Measurements from ENCODE around the gene FITM1.
A peak's percentile ranks its signal among the peaks of the same experiment; 100 is the strongest.
"Not testable (repeated sequence)": the region's sequence is repeated elsewhere in the genome, so short reads cannot be mapped to it uniquely, and the experiment has no call there.

The FITM1 gene

DNA sequence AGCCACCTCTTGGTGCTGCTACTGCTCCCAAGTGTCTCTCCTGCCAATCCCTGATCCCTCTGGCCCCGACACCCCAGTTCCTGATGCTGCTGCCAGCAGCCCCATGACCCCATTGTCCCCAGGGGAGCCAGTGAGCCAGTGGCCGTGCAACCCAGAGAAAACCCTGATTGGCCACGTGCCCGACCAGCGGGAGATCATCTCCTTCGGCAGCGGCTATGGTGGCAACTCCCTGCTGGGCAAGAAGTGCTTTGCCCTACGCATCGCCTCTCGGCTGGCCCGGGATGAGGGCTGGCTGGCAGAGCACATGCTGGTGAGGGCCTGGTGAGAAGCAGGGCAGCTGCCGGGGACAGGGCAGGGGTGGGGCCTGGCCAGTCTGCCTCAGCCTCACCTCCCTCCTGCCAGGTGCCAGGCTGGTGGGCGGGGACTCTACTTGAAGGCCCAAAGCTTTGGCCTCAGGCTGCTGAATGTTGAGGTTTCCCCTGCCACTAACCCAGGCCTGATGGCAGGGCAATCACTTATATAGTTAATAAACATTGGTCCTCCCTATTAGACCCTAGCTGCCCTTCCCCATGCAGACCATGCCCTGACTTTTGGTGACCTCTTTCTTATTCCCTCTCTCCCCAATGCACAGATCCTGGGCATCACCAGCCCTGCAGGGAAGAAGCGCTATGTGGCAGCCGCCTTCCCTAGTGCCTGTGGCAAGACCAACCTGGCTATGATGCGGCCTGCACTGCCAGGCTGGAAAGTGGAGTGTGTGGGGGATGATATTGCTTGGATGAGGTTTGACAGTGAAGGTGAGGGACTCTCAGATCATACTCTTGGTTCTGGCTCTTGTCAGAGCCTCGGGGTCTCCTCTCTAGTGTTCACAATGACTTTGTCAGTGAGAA lies 31.3 kb upstream of the FITM1 start:
- FAIRE-seq: no peak

DNA sequence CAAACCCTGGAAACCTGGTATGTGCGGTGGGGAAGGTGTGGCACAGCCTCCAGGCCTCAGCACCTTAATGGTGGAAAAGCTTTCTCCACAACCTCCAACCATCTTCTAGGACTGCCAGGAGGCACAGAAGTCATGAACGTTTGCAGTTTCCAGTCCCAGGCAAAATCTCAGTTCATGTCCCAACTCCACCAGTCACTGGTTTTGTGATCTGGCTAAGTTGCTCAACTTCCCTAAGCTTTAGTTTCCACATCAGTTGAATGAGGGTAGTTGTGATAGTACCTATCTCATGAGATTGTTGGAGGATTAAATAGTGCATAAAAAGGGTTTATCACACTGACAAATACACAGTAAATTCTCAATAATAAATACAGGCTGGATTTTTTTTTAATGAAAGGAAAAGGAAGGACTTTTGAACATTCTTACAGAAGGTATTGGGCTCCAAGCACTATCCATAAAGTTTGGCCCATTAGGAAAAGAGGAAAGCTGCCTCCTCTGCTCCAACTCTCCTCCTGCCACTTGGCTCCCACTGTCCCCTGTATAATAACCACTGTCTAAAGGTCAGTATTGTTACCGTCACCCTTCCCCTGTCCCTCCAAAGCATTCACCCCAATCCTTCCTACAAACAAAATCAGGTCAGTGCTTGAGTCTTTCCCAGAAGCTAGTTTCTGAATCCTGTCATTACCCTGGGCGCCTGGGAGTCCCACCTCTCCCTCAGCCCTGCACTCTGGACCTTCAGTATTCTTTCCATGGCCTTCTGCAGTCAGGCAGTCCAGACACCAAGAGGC lies 30.1 kb upstream of the FITM1 start:
- FAIRE-seq: no peak

DNA sequence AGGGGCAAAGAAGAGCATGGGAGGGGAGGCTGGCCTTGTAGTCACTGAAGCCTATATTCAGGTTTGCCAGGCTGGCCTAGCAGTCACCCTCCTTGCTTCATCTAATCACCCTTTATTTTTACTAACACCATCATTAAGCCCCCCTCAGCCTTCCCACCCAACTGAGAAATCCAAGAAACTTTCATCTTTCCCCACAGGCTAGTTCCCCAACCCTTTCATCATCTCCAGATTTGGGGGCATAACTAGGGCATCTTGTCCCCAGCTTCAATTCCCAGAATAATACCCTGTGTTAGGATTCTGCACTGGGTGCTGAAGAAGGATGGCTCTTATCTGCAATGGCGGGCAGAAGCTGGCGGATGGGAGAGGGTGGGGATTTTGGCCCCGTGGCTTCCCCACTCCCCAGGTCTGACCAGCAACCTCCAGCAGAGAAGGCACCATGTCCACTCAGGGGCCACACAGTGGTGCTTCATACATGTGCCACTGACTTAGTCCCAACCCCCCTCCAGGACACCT lies 29.4 kb upstream of the FITM1 start:
- no peak for FAIRE-seq

DNA sequence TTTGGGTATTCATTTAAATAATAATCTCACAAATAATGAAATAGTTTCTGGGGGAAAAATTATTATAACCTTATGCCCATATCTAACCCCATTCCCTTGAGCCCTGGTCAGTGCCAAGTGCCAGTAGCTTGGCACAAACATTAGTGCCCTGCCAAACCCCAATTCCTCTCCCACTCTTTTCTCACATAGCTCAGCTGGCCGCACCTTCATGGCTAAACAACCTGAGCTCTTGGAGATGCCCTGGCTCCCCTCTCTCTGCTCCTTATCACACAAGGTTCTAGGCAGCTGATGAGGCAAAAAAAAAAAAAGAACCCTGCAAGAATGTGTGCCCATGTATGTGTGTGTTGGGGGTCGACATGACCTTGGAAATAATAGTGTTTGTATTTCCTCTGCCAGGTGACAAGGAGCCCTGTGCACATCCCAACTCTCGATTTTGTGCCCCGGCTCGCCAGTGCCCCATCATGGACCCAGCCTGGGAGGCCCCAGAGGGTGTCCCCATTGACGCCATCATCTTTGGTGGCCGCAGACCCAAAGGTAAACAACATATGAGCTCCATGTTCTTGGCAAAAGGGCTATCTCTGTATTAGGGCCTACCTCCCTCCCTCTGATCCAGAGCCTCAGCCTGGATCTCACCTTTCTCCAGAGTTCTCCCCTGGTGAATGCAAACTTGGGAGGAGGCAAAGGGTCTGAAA lies 28.0 kb upstream of the FITM1 start:
- FAIRE-seq: no peak

DNA sequence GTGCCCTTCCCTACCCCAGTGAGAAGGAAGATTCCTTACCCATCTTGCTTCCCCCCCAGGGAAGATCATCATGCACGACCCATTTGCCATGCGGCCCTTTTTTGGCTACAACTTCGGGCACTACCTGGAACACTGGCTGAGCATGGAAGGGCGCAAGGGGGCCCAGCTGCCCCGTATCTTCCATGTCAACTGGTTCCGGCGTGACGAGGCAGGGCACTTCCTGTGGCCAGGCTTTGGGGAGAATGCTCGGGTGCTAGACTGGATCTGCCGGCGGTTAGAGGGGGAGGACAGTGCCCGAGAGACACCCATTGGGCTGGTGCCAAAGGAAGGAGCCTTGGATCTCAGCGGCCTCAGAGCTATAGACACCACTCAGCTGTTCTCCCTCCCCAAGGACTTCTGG lies 27.0 kb upstream of the FITM1 start:
- FAIRE-seq: no peak

DNA sequence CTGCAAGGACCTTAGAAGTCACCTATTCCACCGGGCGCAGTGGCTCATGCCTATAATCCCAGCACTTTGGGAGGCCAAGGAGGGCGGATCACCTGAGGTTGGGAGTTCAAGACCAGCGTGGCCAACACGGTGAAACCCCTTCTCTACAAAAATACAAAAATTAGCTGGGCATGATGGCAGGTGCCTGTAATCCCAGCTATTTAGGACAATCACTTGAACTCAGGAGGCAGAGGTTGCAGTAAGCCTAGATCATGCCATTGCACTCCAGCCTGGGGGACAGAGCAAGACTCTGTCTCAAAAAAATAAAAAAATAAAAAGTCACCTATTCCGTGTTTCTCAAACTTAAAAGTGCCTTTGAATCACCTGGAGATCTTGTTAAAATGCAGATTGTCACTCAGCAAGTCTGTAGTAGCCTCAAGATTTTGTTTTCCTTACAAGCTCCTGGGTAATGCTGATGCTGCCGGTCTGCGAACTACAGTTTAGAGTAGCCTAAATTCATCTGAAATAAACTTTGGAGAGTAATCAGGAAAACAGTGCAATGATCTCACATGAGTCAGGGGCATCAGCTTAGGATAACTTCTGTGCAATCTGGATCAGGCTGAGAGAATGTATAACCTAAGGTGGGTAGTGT lies 24.7 kb upstream of the FITM1 start:
- FAIRE-seq: not testable (repeated sequence)

DNA sequence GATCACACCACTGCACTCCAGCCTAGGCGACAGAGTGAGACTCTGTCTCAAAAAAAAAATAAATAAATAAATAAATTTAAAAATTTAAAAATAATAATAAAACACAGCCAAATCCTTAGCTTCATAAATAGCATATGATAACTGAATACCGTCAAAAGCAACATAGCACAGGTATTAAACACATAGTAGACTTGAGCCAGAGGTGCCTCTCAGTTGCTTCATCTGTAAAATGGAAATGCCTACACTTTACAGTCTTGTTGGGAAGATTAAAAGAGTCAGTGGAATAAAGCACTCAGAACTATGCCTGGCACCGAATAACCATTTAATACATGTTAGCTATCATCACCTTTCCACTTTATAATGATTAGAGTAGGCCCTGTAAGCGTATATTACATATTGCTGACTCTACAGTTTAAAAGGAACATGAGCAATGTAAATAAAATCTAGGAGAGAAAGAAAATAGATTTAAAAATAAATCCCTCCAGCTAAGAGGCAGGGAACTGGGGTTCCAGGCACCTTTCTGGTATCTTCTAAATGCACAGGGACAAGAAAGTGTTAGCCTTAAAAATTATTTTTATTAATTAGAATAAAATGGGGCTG lies 23.7 kb upstream of the FITM1 start:
- FAIRE-seq: no peak

DNA sequence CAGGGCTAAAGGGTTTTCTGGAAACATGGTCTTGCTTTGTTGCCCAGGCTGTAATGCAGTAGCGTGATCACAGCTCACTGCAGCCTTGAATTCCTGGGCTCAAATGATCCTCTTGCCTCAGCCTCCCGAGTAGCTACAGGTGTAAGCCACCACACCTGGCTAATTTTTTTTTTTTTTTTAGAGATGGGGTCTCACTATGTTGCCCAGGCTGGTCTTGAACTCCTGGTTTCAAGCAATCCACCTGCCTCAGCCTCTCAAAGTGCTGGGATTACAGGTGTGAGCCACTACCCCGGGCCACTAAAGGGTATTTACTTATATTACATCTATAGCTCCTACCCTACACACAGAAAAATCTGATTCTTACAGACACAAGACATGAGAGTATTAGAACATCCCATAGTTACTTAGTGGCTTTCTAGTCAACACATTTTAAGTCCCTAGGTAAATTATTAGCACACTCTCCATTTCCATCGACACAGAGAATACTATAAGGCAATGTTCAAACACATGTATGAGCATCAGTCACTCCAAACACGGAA lies 22.1 kb upstream of the FITM1 start:
- FAIRE-seq: no peak

DNA sequence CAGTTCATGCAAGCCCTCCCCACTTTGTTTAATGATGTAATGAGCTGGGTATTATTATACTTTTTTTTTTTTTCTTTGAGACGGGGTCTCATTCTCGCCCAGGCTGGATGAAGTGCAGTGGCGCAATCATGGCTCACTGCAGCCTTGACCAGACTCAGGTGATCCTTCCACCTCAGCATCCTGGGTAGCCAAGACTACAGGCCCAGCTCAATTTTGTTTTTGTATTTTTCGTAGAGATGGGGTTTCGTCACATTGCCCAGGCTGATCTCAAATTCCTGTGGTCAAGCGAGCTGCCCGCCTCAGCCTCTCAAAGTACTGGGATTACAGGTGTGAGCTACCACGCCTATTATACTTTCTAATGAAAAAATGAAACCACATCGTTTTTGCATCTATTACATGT lies 20.4 kb upstream of the FITM1 start:
- no peak for FAIRE-seq

DNA sequence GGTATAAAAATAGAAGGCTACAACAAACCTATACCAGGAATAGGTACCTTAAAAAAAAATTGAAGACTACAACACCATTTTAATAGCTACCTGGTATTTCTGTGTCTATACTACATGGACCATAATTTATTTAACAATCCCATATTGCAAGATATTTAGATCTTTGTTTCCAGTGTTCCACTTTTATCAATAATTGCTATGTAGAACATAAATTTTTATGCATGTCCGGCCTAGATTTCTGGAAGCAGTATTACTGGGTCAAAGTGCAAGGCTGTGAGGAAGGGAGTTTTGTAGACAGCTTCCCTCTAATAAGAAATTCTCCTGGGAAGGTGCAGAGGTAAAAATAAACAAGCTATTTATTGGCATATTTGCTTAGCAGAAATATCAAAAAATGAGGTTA lies 19.9 kb upstream of the FITM1 start:
- FAIRE-seq: no peak

DNA sequence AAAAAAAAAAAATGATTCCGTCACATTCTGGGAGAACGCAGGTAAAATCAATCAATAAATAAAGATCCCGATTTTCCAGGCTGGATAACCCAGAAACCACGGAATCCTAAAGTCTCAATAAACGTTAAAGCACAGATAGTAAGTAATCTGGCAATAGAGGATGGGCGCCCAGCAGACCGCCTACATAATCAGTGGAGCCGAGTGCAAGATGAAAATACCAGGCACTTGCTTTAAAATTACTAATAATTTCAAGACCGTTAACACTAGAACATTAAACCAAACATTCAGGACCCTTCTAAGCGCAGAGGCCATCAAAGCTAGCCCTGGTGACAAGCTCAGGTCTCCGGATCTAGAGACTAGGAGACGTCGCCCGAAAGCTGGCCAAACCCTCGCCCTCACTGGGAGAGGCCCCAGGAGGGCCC lies 17.1 kb upstream of the FITM1 start:
- no peak for FAIRE-seq

DNA sequence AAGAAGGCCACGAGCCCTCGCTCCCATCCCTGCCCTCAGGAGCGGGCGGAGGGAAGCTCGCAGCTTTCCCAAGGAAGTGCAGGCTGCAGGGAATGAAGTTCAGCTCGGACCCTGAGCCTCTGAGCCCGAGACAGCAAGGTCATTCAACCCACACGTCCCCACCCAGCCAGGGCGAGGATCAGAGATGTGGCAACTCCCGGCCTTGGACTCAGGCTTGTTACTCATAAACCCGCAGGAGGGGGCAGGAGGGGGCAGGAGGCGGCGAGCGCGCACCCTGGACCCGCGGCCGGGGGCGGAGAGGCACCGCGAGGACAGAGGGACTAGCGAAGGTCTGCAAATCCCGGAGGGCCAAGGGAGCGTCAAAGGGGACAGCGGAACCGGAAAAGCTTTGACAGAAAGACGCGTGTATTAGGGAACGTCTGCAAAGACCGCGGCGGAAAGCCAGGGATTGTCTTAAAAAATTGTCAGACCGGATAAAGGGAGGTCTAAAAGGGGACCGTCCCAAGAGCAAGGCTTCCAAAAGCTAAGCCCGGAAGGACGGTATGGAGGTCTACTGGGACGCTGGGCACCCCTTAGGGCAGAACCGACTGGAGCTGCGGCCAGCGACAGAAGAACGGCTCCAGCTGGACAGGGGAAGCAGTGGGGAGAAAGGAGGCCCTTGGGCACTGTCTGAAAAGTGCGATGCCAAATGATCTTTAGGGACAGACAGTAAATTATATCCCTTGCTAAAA lies 16.5 kb upstream of the FITM1 start:
- FAIRE-seq: no peak

DNA sequence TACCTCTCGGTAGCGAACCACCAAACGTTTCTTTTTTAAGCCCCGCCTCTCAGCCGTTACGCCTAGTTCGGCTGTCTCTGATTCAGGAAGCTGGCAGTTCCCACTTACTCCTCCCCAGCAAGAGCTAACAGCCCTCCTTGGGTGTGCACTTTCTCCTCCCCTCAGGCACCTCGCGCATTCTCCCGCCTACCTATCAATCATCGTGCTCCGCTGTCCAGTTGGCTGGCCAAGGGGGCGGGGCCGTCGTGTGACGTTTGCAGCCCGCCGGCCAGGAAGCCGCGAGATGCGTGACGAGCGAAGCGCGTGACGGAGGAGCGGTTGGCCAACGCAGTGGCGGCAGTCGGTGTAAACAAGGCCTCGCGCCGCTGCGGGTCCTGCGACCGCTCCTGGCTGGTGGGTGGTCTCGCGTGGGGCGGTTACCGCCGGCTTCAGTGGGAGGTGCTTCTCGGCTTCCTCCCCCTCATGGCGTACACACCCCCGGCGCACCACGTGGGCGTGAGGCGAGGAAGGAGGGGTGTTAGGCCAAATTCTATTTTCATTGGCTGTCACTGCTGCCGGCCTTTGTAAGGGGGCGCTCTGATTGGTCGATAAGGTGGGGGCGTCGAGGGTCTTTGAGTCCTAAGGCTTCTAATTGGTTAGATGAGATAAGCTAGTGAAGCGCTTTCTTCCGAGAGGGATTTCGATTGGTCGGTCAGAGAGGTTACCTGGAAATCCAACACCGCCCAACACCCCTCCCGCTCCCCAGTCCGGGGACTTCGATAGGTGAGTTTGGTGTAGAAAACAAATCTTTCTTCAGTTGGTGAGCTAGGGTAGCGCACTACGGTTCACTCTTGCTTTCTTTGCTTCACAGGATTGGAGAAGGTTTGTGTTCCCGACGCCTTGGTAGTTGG lies 15.7 kb upstream of the FITM1 start, which contains the start of the genes DCAF11 and NRL:
TSS of gene DCAF11 (plus strand) at position 246 of the 890 bp plus-strand sequence. CDS start 818 bp downstream, outside the sequence.
TSS of gene NRL (minus strand) at position 418 of the 890 bp plus-strand sequence. CDS start 32,101 bp downstream, outside the sequence.
- peak; percentile 93 for FAIRE-seq

DNA sequence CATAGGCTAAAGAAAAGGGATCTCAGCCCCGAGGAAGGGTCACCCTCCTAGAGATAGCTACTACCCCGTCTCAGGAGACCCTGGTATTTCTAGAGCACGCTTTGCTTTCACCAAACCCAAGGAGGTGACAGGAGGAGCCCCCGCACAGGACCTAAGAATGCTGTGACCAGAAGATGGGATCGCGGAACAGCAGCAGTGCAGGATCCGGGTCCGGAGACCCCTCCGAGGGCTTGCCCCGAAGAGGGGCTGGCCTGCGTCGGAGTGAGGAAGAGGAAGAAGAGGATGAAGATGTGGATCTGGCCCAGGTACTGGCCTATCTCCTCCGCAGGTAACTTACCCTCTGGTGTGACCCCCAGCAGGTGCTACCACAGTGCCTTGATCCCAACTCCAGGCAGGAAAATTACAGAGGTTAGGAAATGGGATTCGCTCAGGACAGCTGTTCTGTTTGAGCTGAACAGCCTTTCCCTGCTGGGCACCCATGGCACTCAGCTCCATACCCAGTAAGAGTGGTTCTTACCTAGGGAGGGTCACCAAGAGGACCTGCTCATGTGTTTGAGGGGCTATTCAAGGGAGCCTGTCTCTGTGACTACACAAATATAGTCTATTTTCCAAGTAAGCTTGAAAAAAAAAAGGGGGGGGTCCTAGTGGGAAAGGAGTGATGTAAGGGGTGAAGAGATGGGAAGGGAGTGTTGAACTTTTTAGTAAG lies 14.9 kb upstream of the FITM1 start:
- no peak for FAIRE-seq

DNA sequence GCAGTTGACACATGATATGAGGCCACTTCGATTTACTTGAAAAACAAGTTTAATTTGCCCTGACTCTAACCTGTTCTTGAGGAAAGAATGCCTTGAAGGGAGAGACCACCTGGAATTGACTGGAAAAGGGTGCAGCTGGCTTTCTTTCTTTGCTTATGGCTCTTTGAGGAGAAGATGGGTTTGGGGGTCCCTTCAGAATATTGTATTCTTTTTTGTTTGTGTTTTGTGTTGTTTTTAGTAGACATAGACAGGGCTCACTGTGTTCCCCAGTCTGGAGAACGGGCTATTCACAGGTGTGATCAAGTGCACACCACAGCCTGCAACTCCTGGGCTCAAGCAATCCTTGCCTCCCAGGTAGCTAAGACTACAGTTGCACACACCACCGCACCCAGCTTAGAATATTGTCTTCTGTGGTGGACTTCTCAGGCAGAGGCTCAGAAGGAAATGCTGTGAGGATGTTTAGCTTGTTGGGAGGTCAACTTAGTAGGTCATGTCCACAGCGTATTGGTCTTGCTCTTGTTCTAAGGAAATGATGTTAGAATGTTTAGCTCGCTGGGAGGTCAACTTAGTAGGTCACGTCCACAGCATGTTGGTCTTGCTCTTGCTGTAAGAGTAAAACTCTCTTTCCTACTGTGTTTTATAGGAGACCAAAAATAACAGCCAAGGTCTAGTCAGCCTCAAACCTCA lies 14.2 kb upstream of the FITM1 start:
- FAIRE-seq: no peak

DNA sequence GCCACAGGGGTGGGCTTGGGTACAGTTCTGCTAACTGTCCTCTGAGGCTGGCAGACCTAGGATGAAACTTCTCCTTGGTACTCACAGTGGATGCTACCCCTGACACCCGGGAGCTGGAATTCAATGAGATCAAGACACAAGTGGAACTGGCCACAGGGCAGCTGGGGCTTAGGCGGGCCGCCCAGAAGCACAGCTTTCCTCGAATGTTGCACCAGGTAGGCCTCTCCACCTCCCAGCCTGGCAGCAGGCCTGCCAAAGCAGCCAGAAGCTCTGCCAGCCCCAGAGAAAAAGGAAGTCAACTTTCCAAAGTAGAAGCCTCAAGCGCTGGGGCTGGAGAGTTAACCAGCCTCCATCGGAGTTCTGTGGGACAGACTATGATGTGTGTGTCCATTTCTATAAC lies 13.3 kb upstream of the FITM1 start:
- FAIRE-seq: no peak

DNA sequence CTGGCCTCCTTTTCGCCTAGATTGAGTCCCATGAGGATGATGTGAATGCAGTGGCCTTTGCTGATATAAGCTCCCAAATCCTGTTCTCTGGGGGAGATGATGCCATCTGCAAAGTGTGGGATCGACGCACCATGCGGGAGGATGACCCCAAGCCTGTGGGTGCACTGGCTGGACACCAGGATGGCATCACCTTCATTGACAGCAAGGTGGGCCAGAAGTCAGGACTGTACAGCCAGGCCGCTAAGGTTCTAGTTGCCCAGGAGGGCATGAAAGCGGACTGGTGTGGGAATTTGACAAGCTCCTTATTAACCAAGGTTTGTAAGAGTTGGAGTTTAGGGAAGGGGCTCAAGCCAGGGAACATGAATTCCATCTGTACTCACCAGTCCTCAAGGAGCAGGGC lies 10.8 kb upstream of the FITM1 start:
- no peak for FAIRE-seq

DNA sequence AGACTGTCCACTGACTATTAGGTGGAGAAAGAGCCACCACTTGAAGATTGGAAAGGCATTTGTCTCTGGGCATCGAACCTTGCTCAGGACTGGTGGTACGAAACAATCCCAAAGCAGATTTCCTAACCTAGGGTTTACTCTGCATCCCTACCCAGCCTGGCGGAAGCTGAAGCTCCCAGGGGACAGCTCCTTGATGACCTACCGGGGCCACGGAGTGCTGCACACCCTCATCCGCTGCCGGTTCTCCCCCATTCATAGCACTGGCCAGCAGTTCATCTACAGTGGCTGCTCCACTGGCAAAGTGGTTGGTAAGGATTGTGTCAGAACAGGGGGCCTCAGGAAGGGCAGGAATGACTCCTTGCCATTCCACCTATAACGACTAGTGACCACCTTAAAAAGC lies 9.2 kb upstream of the FITM1 start:
- no peak for FAIRE-seq

DNA sequence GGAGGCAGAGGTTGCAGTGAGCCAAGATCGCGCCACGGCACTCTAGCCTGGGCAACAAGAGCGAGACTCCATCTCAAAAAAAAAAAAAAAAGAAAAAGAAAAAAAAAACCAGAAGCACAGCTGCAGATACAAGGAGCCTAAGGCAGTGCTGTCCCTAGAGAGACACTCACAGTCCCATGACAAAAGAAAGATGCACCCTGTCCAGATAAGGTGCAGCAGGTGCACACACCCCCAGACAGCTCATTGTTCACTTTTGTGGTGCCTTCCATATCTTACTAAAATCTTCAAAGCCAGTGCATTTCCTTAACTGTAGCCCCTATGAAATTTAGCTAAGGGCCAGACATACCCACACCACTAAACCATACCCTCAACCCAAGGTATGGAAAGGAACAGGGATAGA lies 8.0 kb upstream of the FITM1 start:
- no peak for FAIRE-seq

Measured in TTC549 (cell line).